Measurements from ENCODE around the gene FBXL17. TPM values are rescaled to one million over a fixed set of nuclear protein-coding genes. Genes with fewer than 3 reads are reported as not detected.
A peak's percentile ranks its signal among the peaks of the same experiment; 100 is the strongest.
"Not testable (repeated sequence)": the region's sequence is repeated elsewhere in the genome, so short reads cannot be mapped to it uniquely, and the experiment has no call there.

Gene FBXL17
- total RNA-seq, 1 donor from 2014 or later, result 34.1 TPM

DNA sequence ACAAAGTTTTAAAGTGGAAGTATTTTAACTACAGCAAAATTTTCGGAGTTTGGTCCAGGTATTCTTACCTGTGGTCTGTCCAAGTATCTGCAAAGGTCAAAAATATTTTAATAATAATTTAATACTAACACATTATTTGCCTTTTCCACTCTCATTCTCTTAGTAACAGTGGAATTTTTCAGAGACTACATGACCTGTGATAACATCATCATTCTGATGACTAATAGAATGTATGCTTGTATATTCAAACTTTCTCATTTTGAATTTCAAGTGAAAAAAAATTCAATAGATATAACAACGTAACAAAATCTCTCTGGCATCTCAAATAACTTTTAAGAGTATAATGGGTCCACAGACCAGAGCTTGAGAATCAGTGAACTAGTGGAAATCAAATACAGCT, 78.3 kb downstream of the FBXL17 start:
- no peak for DNase-seq

DNA sequence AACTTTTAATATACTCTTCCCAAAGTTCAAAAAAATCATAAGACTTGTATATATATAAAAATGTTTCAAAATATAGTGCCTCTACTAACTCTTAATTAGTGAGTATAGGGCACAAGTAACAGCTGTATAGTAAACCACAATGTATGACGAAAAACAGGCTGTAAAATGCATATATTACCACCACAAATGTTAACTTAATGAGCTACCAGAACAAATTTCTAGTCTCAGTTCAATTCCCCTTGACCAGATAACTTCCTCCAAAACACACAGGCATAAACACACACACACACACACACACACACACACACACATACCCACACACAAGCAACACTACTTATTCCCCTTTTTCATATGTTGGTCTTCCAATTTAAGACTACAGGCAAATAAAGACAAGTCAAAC, 78.8 kb downstream of the FBXL17 start:
- no peak for DNase-seq

DNA sequence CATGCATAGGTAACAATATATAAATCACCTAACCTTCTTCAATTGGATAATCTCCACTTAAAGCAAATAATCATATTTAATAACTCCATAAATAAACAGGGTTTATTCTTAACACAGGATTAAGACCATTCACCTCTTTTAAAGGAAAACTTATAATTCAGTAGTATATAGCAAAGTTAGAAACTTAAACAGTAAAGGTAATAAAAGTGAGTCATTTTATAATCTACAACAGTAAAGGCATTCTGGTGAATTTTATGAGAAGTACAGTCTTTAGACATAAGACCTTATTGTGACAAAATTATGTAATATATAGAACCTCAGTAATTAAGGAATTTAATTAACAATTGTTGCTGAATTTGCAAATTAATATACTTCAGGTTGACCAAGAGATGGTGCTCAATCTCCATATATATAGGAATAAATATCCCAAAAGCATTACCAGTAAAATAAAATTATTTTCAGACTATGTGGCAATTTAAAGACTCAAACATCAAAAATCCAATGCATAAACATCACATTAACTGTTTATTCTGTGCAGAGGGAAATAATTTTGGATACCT, 84.8 kb downstream of the FBXL17 start:
- DNase-seq, result no peak

DNA sequence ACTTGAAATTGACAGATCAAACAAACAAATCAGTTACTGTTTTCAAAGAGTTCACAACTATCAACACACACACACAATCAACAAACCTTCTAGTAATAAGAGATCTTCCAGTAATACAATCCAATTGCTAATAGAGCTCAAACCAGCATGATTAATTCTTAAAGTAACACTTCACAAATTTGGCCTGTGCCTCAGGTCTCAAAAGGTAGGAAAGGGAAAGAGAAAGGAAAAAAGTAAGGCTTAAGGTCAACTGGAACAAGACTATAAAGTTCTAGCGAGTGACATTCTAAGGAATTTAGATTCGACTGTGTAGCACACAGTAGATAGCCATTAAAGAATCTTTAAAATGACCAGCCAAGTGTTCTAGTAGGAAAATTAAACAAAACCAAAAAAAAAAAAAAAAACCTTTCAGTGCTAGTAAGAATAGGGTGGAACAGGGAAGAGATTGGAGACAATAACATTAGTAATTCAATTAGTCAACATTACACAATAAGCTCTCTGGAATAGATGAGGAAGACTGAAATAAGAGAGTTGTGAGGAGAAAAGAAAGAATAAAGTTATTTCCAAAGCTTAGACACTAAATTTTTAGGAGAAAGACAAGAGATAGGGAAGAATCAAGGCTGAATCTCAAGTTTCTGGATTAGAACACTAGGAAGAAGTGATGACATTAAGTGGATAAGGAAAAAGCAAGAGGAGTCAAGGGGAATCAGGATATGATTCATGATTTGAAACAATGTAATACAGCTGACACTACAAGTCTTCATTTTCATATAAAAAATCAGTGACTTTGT, 86.1 kb downstream of the FBXL17 start:
- DNase-seq, result no peak

DNA sequence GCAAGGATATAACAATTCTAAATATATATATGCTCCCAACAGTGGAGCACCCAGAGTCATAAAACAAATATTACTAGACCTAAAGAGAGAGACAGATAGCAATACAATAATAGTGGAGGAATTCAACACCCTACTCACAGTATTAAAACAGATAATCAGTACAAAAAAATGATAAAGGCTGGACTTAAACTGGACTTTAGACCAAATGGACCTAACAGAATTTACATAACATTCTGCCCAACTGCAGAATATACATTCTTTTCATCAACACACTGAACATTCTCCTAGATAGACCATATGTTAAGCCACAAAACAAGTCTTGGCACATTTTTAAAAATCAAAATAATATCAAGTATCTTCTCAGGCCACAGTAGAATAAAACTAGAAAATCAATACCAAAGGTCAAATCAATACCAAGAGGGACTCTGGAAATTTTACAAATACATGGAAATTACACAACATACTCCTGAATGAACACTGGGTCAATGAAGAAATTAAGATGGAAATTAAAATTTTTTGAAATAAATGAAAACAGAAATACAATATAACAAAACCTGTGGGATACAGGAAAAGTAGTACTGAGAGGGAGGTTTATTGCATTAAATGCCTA, 100.8 kb downstream of the FBXL17 start:
- DNase-seq, result no peak

DNA sequence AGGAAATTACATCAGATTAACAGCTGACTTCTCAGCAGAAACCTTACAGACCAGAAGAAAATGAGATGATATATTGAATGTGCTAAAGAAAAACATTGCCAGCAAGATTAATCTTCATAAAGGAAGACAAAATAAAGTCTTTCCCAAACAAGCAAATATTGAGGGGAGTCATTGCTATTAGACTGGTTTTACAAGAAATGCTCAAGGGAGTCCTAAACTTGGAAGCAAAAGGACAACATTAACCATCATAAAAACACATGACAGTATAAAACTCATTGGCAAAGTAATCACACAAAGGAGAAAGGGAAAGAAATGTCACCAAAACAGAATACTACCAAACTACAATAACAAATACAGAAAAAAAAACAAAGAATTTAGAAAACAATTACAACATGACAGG, 101.7 kb downstream of the FBXL17 start:
- DNase-seq, result no peak

- DNase-seq, result no peak
These were observed 103.3 kb downstream of the FBXL17 start for GRCh38 chr5:108278285-108279240.

DNA sequence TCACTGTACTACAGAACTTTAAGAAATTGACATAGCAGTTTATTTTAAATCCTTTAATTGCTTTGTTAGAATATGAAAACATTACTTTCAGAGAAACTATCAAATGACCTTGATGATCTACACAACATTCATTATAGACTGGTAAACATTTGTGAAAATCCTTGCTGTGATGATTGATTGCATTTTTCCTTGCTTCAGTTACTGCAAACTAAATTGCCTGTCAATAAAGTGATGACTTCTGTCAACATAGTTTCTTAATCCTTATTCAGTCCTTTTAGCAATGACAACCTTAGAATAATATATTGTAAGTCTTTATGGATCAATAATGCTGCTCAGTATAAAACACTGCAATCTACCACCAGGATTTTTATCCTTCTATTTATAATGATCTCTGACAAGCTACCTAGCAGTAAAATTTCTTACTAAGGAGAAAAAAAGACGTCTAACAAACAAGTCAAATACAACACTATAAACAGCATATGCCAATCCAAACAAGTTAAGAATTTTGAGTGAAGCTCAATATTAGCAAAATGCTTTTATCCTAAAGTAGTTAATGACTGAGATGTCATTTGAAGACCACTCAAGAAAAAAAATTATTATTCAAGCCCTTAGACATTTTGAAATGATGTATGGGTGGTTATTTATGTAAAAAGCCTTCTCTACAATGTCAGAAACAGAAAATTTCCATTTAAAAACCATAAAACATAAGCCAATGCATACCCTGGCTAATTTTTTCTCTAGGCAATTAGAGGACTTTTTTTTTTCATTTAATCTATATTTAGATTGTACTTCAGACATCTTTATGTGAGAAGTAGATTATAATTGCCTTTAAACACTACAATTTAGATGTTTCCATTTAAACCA, 105.5 kb downstream of the FBXL17 start:
- no peak for DNase-seq

DNA sequence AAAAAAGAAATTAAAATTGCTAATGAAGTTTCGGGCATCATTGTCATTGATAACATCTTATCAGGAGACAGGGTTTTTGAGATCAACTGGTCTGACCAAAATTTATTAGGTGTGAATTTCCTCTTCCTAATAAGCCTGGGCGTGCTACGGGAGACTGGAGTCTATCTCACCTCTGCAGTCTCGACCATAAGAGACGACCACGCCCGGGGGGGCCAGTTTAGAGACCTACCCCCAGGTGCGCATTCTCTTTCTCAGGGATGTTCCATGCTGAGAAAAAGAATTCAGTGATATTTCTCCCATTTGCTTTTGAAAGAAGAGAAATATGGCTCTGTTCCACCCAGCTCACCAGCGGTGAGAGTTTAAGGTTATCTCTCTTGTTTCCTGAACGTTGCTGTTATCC, 107.8 kb downstream of the FBXL17 start:
- DNase-seq, result not testable (repeated sequence)

- DNase-seq, result no peak
These were observed 110.8 kb downstream of the FBXL17 start for GRCh38 chr5:108271127-108271526.

- DNase-seq, result no peak
These were observed 115.7 kb downstream of the FBXL17 start for GRCh38 chr5:108266242-108266641.

DNA sequence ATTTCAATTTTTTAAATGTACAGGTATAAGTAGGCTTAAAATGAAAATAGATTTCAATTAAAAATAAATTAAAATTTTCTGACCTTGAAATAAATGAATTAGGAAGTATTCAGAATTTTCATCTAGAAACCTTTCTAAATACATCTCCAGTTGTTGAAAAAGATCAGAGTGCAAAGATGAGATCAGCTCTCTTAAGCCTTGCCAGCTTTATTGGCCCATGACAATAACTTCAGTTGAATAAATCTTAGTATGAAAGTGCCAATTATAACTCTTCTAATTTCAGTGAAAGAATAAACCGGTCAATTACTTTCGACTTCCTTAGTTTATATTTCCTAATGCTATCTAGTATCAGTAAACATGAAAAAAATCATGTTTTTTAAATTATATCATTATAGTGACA, 117.4 kb downstream of the FBXL17 start:
- DNase-seq, result no peak

GRCh38 chr5:108263338-108263737, 118.6 kb downstream of the FBXL17 start:
- DNase-seq, result no peak

DNA sequence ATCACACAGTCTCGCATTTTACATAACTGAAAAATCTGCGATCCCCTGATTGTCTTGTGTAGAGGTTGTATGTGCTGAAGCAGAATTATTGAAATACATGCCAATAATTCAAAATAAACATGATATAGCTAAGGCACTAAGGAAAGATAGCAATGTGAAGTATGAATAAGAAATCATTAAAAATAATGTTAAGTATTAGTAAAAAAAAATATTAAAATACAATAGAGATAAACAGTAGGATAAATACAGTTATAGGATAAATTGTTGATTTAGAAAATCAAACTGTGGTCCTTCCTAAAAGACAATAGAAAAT, 121.1 kb downstream of the FBXL17 start:
- no peak for DNase-seq

DNA sequence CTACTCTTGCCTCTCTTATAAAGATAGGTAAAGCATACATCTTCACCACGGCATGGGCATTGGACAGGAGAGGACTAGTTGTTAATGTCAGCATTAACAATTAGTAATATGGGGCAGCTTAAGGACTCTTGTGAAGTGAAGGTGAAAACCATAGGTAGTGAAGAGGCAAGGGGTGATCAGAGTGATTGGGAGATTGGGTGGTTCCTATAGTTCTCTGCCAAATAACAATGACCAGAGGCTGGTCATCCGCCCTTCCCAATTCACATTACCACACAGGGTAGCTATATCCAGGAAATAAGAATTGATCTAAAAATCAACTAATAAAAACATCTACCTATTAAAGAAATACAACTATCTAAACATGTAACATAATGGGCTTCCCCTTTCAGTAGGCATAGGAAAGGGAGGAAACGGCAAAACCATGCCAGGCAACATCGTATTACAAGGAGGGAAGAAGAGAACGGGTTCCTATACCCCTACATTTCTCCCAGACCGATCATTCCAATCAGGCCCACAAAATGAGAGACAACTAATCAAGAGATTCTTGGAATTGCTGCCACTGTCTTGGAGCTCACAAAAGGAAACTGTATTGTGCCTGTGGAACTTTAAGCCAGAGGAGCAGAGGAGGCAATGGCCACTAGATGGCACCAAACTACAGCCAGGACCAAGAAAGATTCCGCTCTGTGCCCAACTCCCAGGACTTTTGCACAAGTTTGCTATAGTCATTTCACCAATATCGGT, 121.6 kb downstream of the FBXL17 start:
- DNase-seq, result peak; percentile 89

DNA sequence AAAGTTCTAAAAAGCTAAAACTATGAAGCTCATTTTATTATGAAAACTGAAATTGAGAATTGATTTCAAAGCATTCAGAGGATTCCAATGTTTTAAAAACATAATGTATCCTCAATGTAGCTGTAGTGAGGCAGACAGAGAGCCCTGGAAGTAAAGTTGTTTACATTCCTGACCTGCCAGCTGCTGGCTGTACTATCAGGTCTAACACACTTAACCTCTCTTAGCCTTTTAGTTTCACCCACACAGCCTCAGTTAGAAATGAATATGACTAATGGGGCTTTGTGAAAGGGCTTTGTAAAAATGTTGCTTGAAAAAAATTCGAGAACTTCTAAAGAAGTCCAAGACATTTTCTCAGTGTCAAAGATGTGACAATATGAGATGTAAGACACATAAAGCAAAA, 122.6 kb downstream of the FBXL17 start:
- DNase-seq, result peak; percentile 25

DNA sequence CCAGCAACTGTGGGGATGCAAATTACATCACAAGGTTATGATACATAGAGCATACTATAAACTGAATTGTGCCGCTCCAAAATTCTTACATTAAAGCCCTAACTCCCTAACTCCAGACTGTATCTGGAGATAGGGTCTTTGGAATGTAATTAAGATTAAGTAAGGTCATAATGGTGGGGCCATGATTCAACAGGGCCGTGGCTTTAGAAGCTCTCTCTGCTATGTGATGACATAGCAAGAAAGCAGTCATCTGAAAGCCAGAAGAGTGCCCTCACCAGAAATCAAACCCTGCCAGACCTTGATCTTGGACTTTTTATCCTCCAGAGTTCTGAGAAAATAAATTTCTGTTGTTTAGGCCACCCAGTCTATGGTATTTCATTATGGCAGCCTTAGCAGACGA, 123.9 kb downstream of the FBXL17 start:
- DNase-seq, result no peak

GRCh38 chr5:108255468-108255867, 126.4 kb downstream of the FBXL17 start:
- peak; percentile 27 for DNase-seq

DNA sequence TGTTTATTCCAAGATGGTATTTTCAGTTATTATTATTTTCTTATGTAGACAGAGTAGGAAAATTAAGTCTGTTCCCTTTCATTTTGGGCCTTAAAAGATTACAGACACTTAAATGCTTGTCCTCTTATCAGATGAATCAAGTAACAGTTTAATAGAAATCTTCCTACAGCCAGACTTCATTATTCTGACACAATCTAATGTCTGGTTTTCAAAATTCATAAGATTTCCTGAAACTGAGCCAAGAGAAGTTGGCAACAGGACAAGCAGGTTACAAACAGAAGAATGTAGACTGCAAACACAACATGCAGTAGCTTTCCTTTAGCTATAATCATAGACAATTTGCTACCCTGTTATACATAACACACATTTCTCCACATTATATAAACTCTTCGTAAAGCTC, 130.5 kb downstream of the FBXL17 start:
- peak; percentile 33 for DNase-seq

GRCh38 chr5:108249785-108250426, 132.0 kb downstream of the FBXL17 start:
- DNase-seq, result no peak

Data from tongue (tissue), 2 donors.